Activated CD4-positive, alpha-beta T cell treated with anti-CD3 and anti-CD28 coated beads, Interleukin-2, amount 50 U/mL, for 24 hours (primary cell): ENCODE measurements around the gene TRIM62.
A peak's percentile ranks its signal among the peaks of the same experiment; 100 is the strongest.
"Not testable (repeated sequence)": the region's sequence is repeated elsewhere in the genome, so short reads cannot be mapped to it uniquely, and the experiment has no call there.

ENCODE experiments used
- DNase-seq, 2 donors: peaks; one replicate each; pipeline ENCODE4 v3.0.0-alpha.2; 2020; ENCODE audit warnings: low read depth in 1 of 2, low spot score in 1 of 2

The TRIM62 gene

GRCh38 chr1:33111965-33112364 is 69.9 kb downstream of the TRIM62 start:
- DNase-seq: no peak

- DNase-seq: no peak
Observed at GRCh38 chr1:33110477-33110876, 71.4 kb downstream of the TRIM62 start.

GRCh38 chr1:33100119-33100415 is 81.8 kb downstream of the TRIM62 start:
- DNase-seq: not testable (repeated sequence)

- DNase-seq: peak; percentile 34 to 37
Observed at GRCh38 chr1:33099290-33100118, 82.3 kb downstream of the TRIM62 start.

DNA sequence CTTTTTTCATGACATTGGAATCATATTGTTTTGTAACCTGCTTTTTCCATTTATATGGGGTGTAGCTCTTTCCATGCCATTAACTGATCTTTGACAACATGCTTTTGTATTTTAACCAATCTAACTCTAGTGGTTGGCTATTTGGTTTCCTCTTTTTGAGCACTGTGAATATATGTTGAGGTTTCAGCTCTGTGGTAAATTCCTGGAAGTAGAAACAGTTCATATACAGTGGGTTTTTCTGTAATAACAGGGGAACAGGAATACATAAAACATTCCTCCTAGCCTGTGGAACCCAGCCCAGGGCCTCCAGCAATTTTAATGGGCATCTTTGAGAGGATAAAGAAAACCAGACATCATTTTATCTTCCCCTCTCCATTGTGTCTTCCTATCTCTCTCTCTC is 83.5 kb downstream of the TRIM62 start:
- no peak for DNase-seq

DNA sequence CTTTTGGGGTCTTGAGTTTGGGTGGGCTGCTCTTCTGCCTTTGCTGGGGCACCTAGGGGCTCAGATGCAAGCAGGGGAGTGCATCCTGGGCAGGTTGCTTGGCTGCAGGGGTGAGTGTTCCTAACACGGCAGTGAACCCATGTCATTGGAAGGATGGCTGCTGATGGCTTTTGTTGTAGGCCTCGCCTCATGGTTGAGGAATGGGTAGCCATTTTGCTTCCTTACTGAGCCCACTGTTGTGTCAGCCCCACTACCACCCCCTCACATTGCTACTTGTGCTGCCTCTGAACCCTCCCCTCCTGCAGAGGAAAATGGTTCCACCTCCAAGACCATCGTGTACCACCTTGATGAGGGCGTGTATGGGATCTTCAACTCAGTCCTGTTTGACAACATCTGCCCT is 84.1 kb downstream of the TRIM62 start:
- no peak for DNase-seq

- DNase-seq: no peak
Observed at GRCh38 chr1:33097137-33097611, 84.7 kb downstream of the TRIM62 start.

GRCh38 chr1:33096363-33097005 is 85.4 kb downstream of the TRIM62 start:
- no peak for DNase-seq
